T-helper 22 cell (primary cell): ENCODE data around the gene LAMA5.

Experiments
- DNase-seq: peaks from one replicate; pipeline ENCODE4 v3.0.0-alpha.2; 2020; ENCODE audit warnings: low read depth

LAMA5 gene

DNA sequence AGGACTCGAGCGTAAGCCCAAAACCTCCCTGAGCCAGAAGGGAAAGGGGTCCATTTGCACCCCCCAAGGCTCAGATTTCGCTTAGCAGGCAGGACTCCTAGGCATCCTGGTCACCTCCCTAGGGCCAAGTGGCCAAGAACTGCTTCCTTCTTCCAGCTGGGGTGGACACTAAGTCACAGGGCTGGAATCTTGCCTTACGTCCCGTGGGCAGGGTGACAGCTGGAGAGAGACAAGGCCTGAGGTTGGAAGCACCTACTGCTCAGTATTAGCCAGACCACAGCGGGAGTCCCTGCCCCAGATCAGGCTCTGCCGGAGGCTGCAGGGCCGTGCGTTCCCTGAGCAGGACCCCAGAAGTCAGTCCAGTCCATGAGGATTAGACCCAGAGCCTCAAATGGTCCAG, 19.7 kb downstream of the LAMA5 start:
- DNase-seq: no peak

- no peak for DNase-seq
These were observed 20.0 kb downstream of the LAMA5 start for GRCh38 chr20:62347151-62347404.

GRCh38 chr20:62346398-62347150, 20.5 kb downstream of the LAMA5 start:
- DNase-seq: no peak

GRCh38 chr20:62345681-62346370, 21.3 kb downstream of the LAMA5 start:
- no peak for DNase-seq

- DNase-seq: no peak
These were observed 22.3 kb downstream of the LAMA5 start for GRCh38 chr20:62344782-62345181.

DNA sequence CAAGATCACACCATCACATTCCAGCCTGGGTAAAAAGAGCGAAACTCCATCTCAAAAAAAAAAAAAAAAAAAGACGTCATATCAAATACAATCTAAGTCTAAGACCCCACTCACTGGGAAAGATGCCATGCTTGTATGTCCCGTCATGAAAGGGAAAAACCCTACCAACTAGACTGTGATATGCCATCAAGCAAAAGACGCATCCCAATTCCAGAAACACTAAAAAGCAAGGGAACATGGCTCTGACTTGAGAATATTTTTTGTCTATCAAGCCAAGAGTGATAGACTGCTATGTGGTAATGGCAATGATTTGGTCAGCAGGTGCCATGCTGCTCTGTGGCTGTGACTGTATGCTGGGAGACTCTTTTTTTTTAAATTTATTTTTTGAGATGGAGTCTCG, 23.0 kb downstream of the LAMA5 start:
- no peak for DNase-seq

- no peak for DNase-seq
These were observed 24.2 kb downstream of the LAMA5 start for GRCh38 chr20:62342910-62343309.

GRCh38 chr20:62339647-62340062, 27.5 kb downstream of the LAMA5 start:
- DNase-seq: no peak

DNA sequence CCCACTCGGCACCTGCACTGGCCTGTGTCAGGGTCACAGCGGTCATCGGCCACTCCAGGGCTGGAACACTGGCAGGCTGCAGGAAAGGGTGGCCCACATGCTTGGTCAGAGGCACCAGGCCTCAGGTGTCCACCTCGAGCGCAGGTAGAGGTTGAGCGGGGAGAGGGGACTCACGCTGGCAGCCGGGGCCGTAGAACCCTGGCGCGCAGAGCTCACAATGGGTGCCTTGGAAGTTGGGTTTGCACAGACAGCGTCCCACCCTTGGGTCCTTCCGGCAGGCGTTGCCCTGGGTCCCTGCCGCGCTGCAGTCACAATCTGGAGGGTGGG, 28.9 kb downstream of the LAMA5 start:
- no peak for DNase-seq

DNA sequence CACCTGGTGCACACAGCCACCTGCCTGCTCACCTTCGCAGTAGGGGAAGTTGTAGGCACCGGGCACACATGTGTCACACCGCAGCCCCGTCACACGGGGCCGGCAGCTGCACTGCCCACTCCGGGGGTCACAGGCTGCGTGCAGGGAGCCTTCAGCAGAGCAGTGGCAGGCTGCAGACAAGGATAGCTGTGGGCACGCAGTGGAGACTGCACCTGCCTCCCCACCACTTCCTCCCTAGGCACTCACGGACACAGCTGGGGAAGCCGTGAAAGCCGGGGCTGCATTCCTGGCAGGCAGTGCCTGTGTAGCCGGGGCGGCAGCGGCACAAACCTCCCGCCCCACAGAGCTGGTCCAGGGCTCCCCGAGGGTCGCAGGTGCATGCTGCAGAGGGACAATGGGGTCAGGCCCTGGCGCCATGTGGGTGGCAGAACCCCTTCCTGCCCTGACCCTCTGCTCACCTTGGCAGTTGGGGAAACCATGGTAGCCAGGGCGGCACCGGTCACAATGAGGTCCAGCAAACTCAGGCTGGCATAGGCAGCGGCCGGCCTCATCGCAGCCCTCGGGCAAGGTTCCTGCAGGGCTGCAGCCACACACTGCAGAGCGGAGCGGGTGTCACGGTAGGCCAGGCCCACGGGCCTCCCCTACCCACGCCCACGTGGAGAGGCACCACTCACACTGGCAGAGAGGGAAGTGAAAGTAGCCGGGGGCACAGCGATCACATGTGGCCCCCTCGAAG, 29.4 kb downstream of the LAMA5 start:
- DNase-seq: no peak

DNA sequence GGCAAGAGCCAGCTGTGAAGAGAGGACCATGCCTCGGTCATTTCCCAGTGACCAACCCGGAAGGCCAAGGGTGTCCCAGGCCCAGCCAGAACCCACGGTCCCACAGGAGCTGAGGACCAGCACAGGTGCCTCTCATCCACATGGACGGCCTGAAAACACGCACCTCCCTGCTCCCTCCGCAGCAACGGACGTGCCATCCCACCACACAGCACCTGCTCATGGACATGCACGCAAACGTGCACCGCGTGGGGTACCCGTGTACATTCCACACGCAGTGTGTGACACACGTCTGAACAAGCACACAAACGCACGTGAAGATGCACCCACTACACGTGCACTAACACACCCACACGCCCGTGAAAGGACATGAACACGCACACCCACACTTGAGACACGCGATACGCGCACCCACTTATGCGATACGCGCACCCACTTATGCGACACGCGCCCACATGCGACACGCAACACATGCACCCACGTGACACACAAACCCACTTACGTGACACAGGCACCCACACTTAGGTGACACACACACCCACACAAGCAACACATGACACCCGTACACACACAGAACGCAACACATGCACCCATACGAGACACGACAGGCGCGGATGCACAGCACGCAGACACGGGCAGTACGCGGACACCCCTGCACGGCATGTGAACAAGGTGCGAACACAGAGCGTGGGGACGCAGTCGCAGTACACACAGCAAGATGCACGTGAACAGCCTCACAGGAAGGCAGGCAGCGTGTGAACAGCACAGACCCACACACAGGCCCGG, 30.1 kb downstream of the LAMA5 start:
- no peak for DNase-seq

DNA sequence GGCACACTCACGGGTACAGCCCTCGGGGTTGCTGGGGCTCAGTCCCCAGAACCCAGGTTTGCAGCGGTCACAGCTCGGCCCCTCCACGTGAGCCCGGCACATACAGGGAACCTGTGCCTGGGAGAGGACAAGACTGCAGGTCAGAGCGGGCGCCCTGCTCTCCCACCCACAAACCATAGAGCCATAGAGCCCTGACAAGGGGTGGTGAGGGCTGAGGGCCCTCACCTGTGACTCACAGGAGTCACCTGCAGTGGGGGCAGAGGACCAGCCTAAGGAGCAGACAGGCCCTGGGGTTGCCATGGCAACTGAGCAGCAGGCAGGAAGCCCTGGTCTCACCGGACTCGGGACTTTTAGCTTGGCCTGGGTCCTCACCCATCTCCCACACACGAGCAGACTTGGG, 30.8 kb downstream of the LAMA5 start:
- no peak for DNase-seq

- DNase-seq: no peak
These were observed 31.6 kb downstream of the LAMA5 start for GRCh38 chr20:62335532-62335931.

DNA sequence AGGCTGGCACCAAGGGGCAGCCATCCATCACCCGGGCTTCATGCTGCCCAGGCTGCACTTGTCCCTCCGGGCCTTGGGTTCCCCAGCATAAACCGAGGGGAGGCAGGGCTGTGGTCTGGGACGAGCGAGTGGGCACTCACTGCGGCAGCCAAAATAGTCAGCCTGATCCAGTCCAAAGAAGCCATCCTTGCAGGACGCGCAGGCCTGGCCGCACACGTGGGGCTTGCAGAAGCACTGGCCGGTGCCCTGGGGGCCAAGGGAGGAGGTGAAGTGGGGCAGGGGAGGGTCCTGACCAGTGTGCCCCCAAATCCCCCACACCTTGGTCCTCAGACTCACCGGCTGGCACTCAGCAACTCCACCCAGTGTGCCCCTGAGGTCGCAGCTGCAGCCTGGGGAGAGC, 32.2 kb downstream of the LAMA5 start:
- DNase-seq: no peak

DNA sequence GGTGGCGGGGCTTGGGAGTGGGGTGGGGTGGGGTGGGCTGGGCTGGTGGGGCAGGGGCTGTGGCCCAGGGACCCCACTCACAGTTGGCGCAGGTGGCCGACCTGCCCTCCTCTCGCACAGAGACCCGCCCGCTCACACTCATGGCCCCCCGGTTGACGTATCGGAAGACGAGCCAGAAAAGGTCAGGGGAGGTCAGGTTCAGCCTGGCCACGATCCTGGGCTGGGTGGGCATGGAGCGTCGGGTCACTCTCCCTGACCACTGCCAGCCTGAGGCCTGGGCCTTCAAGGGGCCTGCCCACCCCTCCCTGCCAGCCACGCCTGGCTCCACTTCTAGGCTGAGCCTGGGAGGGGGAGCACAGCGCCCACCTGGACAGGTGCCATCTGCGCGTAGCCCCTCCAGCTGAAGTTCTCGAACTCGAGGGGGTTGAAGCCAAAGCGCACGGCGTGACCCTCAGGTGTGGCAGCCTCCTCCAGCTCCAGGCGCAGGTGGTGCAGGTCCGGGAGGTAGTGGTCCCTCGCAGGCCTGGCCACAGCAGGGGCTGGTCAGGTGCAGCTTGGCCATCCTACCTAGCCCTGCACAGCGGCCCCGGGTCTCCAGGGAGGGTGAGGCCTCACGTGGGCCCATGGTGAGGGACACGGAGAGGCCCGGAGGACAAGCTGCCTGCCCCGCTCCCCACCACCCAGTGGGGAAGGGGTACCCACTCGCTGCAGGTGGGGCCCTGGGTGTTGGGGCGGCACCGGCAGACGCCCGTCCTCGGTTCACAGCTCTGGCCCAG, 33.1 kb downstream of the LAMA5 start:
- no peak for DNase-seq

DNA sequence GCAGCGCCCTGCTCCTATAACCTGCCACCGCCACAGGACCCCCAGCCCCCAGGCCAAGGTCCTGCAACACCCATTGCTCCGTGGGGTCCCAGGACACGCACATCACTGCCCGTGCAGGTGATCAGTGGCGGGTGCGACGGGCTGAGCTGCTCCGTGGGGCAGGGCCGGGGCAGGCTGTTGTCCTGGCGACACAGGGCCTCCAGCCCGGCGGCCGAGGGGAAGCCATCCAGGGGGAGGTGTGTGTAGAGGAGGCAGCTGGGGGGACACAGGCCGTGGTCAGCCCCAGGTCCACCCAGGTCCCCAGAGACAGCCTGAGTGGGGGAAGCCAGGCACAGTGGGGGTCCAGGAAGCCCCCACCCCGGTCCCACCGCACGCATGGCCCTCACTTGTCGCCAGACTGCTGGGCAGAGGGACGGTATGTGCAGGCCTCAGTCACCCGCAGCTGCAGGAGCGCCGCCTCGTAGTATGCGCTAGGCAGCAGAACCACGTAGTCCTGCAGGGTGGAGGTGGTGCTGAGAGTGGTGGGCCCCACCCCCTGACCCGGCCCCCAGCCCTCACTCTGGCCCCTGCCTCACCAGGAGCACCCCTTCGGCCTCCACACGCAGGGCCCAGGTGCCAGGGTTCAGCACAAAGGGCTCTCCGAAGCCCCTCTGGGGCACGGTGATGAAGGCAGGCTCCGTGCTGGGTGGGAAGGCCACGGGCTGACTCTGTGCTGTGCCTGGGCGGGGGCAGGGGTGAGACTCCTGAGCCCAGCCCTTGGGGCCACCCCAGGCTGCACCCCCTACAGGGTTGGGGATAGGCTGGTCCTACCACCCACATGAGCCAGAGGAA, 33.9 kb downstream of the LAMA5 start:
- no peak for DNase-seq

DNA sequence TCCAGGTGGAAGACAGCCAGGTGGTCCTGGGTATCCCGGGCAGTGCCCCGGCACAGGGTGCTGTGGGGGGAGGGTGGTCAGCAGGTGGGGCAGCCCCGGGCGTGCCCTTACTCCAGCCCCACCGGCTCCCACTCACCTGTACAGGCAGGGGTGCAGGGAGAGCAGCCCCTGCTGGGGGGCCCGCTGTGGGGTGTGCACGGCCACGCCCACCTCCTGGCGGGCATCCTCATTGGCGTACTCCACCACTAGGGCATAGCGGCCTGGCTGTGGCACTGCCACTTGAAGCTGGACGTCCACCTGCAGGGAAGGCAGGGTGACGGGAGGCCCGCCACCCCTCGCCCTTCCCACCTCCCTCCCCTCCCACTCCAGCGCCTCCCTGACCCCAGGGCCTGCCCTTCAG, 34.7 kb downstream of the LAMA5 start:
- DNase-seq: no peak

DNA sequence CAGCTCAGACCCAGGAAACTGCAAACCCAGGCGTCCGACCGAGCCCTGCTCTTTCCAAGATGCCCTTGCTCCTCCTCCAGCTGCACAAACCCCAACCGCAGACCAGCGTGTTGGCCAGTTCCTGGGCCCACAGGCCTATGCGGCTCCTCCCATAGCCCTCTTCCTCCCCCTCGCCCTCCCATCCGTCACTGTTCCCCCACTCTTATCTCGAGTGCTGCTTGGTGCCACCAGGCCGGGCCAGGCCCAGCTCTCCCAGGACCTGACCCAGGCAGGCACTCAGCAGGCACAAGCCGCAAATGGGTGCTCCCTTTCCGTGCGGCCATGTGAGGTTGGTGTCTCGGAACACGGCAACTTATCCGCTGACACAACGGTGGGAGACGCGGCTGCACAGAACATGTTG, 35.8 kb downstream of the LAMA5 start:
- no peak for DNase-seq

DNA sequence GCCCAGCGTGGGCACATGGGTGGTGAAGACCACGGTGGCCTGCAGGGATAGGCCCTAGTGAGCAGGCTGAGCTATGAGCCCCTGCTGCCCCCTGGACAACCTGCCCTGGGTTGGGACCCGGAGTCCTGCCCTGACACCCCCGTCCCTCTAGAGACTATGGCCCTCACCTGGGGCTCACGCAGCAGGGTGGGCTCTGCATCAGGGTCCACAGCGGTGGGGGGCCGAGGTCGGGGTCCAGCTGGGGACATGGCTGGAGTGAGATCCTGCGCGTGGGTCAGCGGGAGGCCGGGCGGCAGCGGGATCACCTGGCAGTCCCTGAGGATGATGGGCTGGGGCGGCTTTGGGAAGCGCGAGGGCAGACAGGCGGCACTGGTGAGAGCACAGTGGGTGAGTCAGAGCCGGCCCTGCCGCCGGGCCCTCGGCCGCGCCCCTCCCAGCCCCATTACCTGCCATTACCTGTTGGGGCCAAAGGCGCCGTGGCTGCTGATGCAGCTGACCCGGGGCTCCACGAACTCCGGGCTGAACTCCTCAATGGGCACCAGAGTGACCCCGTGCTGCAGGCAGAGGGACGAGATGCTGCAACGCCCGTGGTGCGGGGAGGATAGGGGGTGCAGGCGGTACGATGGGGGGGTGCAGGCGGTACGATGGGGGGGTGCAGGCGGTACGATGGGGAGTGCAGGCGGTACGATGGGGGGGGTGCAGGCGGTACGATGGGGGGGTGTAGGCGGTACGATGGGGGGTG, 36.4 kb downstream of the LAMA5 start:
- DNase-seq: no peak
